ENCODE data around the gene GRK1.

The GRK1 gene

GRCh38 chr13:113763254-113763653 lies 96.2 kb downstream of the GRK1 start:
- no peak for DNase-seq

GRCh38 chr13:113763961-113764792 lies 97.2 kb downstream of the GRK1 start:
- no peak for DNase-seq

- no peak for DNase-seq
These were observed 98.0 kb downstream of the GRK1 start for GRCh38 chr13:113764793-113765563.

GRCh38 chr13:113765564-113765910 lies 98.5 kb downstream of the GRK1 start:
- no peak for DNase-seq

GRCh38 chr13:113766035-113766800 lies 99.2 kb downstream of the GRK1 start:
- no peak for DNase-seq

- DNase-seq = no peak
These were observed 100.3 kb downstream of the GRK1 start for GRCh38 chr13:113767366-113767765.

GRCh38 chr13:113768018-113768905 lies 101.2 kb downstream of the GRK1 start:
- DNase-seq = no peak

GRCh38 chr13:113769106-113769505 lies 102.1 kb downstream of the GRK1 start:
- no peak for DNase-seq

GRCh38 chr13:113769881-113770280 lies 102.9 kb downstream of the GRK1 start:
- DNase-seq = no peak

- no peak for DNase-seq
These were observed 103.4 kb downstream of the GRK1 start for GRCh38 chr13:113770441-113770840.

- no peak for DNase-seq
These were observed 103.9 kb downstream of the GRK1 start for GRCh38 chr13:113770937-113771336.

GRCh38 chr13:113771709-113772331 lies 104.8 kb downstream of the GRK1 start:
- DNase-seq = no peak

GRCh38 chr13:113774177-113775107 lies 107.4 kb downstream of the GRK1 start:
- no peak for DNase-seq

- DNase-seq = no peak
These were observed 108.6 kb downstream of the GRK1 start for GRCh38 chr13:113775451-113776145.

- DNase-seq = no peak
These were observed 109.5 kb downstream of the GRK1 start for GRCh38 chr13:113776231-113777125.

- DNase-seq = no peak
These were observed 110.6 kb downstream of the GRK1 start for GRCh38 chr13:113777311-113778260.

- no peak for DNase-seq
These were observed 114.6 kb downstream of the GRK1 start for GRCh38 chr13:113781571-113781970.

GRCh38 chr13:113782472-113782871 lies 115.5 kb downstream of the GRK1 start:
- no peak for DNase-seq
